GM18873 (cell line): Measurements from ENCODE around the gene HSF2BP.
A peak's percentile ranks its signal among the peaks of the same experiment; 100 is the strongest.
"Not testable (repeated sequence)": the region's sequence is repeated elsewhere in the genome, so short reads cannot be mapped to it uniquely, and the experiment has no call there.

Experiments used
- ATAC-seq: cut with Tn5 transposase; IDR thresholded peaks from one replicate; pipeline ENCODE4 v1.9.1; 2021; ENCODE audit warnings: mild to moderate bottlenecking, moderate library complexity, moderate number of reproducible peaks; ENCODE audit not compliant: unreplicated experiment, low FRiP score

The HSF2BP gene

GRCh38 chr21:43653626-43654025, 5.7 kb downstream of the HSF2BP start:
- no peak for ATAC-seq

GRCh38 chr21:43652616-43653015, 6.7 kb downstream of the HSF2BP start:
- ATAC-seq: no peak

GRCh38 chr21:43651926-43652325, 7.4 kb downstream of the HSF2BP start:
- not testable (repeated sequence) for ATAC-seq

GRCh38 chr21:43648171-43648570, 11.1 kb downstream of the HSF2BP start:
- no peak for ATAC-seq

DNA sequence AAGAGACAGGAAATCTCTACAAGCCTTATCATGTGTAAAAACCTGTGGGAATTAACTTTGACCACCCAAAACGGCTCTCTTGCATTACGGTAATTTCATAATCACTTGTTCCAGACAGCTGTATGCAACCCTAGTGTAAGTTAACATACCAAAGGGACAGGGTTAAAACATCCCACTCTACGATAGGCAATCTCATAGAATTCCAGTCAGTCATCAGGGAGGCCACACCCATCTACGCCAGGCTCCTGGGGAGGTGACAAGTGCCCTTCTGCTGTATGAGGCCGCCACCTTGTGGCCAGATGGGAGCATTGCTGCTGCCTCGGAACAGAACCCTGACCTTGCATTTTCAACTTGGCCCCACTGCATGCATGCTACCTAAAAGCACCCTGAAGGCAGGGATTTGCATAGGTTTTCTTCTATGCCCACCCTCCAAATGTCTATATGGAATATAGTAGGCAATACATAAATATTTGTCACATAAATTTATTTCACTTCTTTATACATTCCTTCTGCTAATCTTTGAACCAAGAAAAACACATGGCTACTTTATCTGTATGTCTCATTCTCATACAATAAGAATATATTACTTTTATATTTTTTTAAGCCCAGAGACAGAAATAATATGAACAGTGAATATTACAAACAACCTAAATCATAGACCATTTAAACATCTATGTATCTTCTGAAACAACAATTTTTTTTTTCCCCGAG, 12.6 kb downstream of the HSF2BP start:
- peak; percentile 58 for ATAC-seq

- ATAC-seq: no peak
These were observed 13.3 kb downstream of the HSF2BP start for GRCh38 chr21:43645976-43646375.

DNA sequence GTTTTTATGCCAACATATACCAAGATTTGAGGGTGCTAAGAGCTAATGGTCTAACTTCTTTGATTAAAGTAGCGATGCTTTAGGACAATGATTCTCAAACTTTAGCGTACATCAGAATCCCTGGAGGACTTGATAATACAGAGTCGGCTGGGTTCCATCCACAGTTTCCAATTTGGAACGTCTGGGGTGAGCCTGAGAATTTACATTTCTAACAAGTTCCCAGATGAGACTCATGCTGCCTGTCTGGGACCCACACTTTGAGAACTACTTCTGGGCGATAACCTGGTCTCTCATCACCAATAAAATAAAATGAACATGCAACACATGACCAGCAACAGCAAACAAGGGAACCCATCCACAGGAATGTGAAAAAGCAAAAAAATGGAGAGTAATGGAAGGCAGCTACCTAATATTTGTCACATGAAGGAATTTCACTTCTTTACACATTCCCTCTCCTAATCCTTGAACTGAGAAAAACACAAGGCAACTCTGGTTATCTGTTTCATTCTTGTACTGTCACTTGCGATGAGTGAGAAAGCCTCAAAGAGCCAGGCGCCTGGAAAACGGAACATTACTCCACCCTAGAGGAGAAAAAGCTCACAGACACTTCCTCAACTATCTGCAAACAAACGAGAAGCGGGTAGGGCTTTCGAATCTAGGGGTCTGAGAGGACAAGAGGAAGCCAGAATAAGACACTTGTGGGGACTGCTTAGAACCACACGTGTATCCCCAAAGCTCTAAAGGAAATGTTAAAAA, 14.0 kb downstream of the HSF2BP start:
- no peak for ATAC-seq

DNA sequence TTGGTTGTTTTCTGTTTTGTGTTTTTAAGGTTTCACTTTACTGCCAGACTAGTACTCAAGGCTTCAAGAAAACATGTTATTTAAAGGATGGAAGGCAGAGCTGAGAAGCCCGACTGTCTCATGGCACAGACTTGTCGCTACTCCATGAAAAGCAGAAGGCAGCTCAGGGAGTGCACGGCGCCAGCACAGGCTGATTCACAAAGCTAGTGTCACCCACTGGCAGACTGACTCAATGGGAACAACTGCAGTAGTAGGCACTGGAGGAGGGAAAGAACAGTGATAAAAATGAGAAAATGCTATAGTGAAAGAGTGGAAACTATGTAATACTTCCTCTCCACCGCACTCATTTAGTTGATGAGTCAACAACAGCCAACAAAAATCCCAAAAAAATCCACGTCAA, 14.7 kb downstream of the HSF2BP start:
- ATAC-seq: no peak

DNA sequence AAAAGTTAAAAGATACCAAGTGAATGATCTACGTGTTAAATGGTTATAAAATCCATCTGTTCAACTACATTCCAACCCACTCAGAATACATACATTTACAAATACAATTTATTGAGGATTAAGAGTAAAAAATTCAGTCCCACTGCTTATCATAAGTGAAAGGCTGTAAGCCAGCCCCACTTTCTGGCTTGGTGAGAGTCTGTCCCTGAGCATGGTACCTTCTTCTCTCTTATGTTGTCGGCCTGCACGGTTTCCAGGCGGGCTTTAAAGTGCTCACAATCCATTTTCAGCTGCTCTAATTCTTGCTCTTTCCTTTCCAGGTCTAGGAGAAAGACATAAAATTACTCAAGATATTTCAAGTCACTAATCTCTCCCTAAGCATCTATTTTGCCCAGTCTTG, 15.2 kb downstream of the HSF2BP start:
- ATAC-seq: no peak

- no peak for ATAC-seq
These were observed 16.1 kb downstream of the HSF2BP start for GRCh38 chr21:43643193-43643592.

- ATAC-seq: no peak
These were observed 18.9 kb downstream of the HSF2BP start for GRCh38 chr21:43640400-43640799.

DNA sequence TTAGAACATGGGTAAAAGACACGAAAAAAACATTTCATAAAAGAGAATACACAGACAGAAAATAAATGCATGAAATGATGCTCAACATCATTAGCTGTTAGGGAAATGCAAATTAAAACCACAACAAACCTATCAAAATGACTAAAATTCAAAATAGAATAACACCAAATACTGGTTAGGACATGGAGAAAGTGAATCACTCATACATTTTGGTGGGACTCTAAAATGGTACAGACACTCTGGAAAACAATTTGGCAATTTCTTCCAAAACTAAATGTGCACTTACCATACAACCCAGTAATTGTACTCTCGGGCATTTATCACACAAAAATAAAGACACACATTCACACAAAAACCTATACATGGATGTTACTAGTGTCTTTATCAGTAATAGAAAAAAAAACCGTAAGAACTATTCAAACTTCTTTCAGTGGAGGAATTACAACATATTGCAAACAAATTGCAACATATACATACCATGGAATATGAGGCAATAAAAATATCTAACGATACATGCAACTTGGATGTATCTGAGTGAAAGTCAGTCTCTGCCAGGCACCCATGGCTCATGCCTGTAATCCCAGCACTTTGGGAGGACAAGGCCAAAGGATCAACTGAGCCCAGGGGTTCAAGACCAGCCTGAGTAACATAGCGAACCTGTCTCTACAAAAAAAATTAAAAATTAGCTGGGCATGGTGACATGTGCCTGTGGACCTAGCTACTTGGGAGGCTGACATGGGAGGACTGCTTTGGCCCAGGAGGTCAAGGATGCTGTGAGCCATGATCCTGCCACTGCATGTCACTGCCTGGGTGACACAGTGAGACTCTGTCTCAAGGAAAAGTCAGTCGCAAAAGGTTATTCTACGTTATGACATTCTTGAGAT, 19.6 kb downstream of the HSF2BP start:
- ATAC-seq: no peak

- ATAC-seq: no peak
These were observed 21.6 kb downstream of the HSF2BP start for GRCh38 chr21:43637530-43638158.

DNA sequence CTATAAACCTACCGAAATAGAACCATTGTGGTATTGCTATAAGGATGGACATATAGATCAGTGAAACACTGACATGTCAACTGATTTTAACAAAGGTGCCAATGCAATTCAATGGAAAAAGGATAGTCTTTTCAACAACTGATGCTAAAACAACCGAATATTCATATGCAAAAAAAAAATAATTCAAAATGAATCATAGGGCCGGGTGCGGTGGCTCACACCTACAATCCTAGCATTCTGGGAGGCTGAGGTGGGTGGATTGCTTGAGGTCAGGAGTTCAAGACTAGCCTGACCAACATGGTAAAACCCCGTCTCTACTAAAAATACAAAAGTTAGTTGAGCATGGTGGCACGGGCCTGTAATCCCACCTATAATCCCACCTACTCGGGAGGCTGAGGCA, 23.9 kb downstream of the HSF2BP start:
- no peak for ATAC-seq

- ATAC-seq: no peak
These were observed 24.7 kb downstream of the HSF2BP start for GRCh38 chr21:43634618-43635017.

DNA sequence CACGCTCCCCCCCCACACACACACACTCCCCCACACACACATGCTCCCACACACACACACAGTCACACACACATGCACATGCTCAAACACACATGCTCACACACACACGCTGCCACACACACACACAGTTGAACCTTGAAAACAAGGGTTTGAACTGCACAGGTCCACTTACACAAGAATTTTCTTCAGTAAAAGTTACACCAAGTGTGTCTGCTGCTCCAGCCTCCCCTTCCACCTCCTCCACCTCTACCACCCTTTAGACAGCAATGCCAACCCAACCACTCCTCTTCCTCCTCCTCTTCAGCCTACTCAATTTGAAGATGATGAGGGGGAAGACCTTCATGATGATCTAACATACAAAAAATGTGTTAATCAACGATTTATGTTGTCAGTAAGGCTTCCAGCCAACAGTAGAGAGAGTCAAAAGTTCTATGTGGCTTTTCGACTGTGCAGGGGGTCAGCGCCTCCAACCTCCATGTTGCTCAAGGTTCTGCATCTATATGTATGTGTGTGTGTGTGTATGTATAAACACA, 26.8 kb downstream of the HSF2BP start:
- no peak for ATAC-seq

DNA sequence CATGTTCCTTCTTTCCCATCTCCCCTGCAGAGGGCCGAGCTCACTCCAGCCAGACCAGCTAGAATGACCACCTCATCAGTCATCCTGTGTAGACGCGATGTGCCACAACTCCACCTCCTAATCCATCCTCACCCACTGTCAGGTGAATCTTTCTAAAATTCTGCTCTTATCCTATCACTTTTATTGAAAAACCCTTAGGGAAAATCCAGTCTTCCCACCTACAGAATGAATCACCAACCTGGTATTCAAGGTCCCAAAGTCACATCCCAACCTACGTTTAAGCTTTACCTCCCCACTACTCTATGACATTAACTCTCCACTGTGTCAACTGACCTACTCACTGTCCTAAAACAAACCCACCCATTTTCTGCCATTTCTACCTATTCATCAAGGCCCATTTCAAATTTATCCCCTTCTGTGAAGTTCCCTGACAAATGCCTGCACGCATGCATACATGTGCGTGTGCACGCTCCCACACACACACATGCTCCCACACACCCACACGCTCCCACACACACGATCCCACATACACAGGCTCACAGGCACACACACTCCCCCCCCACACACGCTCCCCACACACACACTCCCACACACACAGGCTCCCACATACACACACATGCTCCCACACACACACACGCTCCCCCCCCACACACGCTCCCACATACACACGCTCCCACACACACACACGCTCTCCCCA, 27.7 kb downstream of the HSF2BP start:
- ATAC-seq: no peak

- ATAC-seq: no peak
These were observed 31.8 kb downstream of the HSF2BP start for GRCh38 chr21:43627527-43627926.

GRCh38 chr21:43626390-43626789, 32.9 kb downstream of the HSF2BP start:
- ATAC-seq: no peak

GRCh38 chr21:43624339-43624738, 34.9 kb downstream of the HSF2BP start:
- ATAC-seq: no peak
